Measurements from ENCODE around the gene BRPF3.

DNA sequence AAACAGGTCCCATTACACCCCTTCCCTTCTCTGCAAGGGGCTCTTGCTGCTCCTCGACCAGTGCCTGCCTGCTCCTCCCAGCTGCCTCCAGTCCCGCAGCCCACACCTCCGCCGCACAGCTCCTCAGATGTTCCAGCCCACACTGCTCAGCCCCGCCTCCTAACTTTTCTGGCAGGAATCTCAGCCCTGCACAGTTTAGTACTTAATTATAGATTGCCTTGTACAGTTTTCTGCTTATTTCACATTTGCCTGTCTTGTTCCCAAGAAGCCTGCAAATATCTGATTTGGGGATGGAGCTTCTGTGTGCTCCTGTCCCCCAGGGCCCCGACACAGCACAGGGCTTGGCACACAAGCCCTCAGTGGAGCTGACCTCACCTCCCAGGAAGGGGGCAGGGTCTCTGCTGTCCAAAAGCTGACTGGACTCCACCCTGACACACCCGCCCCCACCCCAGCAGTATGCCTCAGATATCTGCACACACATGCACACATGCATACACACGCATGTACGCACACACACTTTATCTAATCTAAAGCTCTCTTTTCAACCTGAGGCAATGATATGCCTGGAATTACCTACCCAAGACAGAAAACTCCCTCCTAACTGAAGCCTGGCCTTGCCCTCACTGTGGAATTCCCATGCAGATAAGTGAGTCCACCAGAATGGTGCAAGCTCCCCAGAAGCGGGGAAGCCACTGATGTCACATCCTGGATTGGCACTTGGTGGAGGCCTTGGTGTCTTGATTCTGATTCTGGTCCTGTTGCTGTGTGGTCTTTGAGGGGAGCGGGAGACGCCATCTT lies 72.1 kb downstream of the BRPF3 start:
- TF ChIP-seq CTCF (IDR thresholded peaks at IDR 0.05; ENCODE audit: insufficient read depth, low read depth, low read length) = no peak
- no peak for TF ChIP-seq EZH2 (IDR thresholded peaks at IDR 0.05; ENCODE audit: insufficient read depth, low read length)

Measured in astrocyte (in vitro differentiated cells and primary cell).